NCI-H1436 (cell line): ENCODE measurements around the gene FNTB.
A peak's percentile ranks its signal among the peaks of the same experiment; 100 is the strongest.

ENCODE experiments used
- DNase-seq: peaks from one replicate; lab custom pipeline; 2025; lab: John Stamatoyannopoulos, UW

Gene FNTB

GRCh38 chr14:64986648-64987437 lies at the start of gene FNTB:
TSS of gene FNTB (plus strand) at chr14:64986895. CDS start at chr14:64986954, 59 bp downstream.
- peak; percentile 91 for DNase-seq

- DNase-seq = no peak
Measured at GRCh38 chr14:64937171-64937820, 49.4 kb upstream of the FNTB start.

GRCh38 chr14:64937821-64938193 lies 48.9 kb upstream of the FNTB start:
- no peak for DNase-seq

GRCh38 chr14:64938972-64939816 lies 47.5 kb upstream of the FNTB start:
- no peak for DNase-seq

- DNase-seq = no peak
Measured at GRCh38 chr14:64939817-64940190, 46.9 kb upstream of the FNTB start.

- no peak for DNase-seq
Measured at GRCh38 chr14:64940336-64940910, 46.3 kb upstream of the FNTB start.

- DNase-seq = peak; percentile 95
Measured at GRCh38 chr14:64942531-64943111, 44.1 kb upstream of the FNTB start, which contains the start of gene GPX2. TSS of gene GPX2 (minus strand) at chr14:64942745. CDS start at chr14:64942726, 19 bp downstream.

GRCh38 chr14:64943556-64943955 lies 43.1 kb upstream of the FNTB start:
- DNase-seq = no peak

- no peak for DNase-seq
Measured at GRCh38 chr14:64944041-64944440, 42.7 kb upstream of the FNTB start.

- DNase-seq = no peak
Measured at GRCh38 chr14:64944861-64945260, 41.8 kb upstream of the FNTB start.

GRCh38 chr14:64945431-64946178 lies 41.1 kb upstream of the FNTB start:
- no peak for DNase-seq

GRCh38 chr14:64946310-64947045 lies 40.2 kb upstream of the FNTB start:
- DNase-seq = no peak

GRCh38 chr14:64947710-64948611 lies 38.7 kb upstream of the FNTB start:
- DNase-seq = no peak

GRCh38 chr14:64948612-64949210 lies 38.0 kb upstream of the FNTB start:
- no peak for DNase-seq

- no peak for DNase-seq
Measured at GRCh38 chr14:64950889-64951288, 35.8 kb upstream of the FNTB start.

- DNase-seq = no peak
Measured at GRCh38 chr14:64951291-64951690, 35.4 kb upstream of the FNTB start.

GRCh38 chr14:64951724-64952123 lies 35.0 kb upstream of the FNTB start:
- DNase-seq = no peak

GRCh38 chr14:64952598-64953309 lies 33.9 kb upstream of the FNTB start:
- no peak for DNase-seq
